GM21423 (cell line): ENCODE results near the gene STUB1.

Experiments
- ATAC-seq: cut with Tn5 transposase; IDR thresholded peaks from one replicate; pipeline ENCODE4 v1.9.1; 2021; ENCODE audit warnings: mild to moderate bottlenecking, moderate library complexity; ENCODE audit not compliant: unreplicated experiment

The STUB1 gene

DNA sequence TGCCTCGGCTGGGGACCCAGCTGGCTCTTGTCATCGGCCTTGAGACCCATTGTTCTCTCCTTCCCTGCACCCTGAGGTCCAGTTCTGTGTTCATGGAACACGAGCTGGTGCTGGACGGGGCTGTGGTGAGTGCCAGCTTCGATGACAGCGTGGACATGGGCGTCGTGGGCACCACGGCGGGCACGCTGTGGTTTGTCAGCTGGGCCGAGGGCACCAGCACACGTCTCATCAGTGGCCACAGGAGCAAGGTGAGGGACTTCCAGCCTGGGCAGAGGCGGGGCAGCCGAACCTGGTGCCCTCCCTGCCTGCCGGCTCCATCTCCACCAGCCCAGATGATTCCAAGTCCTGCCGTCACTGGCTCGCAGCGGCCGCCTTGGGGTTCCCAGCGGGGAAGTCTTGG is 17.6 kb upstream of the STUB1 start:
- ATAC-seq: no peak

DNA sequence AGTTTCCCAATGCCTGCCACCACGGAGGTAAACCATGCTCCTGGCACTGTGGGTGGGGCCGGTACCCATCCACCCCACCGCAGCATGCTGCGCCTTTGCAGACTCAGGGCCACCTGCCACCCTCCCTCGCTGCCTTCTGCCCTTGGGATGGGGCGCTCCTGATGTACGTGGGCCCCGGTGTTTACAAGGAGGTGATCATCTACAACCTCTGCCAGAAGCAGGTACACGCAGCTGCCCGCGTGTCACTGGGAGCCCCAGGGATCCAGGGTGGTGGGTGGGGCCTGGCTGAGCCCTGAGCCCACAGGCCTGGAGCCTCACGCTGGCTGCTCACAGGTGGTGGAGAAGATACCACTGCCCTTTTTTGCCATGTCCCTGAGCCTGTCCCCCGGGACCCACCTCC is 13.6 kb upstream of the STUB1 start:
- no peak for ATAC-seq

DNA sequence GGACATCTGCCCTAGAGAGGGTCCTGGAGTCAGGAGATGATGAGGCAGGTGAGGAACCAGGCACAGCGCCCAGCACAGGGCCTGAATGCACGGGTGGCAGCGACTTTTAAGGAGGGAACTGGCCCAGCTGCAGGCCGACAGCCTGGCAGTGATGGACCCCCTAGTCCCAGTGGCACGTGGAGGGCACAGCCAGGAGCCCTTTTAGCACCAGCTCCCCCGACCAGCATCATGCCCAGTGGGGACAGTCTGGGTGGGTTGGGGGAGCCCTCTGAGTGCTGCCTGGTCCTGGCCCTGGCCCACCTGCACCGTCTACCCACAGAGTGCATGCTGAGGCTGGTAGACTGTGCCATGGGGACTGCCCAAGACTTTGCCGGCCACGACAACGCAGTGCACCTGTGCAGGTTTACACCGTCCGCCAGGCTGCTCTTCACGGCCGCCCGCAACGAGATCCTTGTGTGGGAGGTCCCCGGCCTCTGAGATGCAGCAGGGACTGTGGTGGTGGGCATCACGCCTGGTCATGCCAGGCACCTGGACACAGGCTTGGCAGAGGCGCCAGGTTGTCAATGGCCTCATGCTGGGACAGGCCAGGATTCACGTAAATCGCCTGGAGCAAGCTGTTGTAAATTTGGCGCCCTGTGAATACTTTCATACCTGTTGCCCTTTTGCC is 13.0 kb upstream of the STUB1 start:
- ATAC-seq: no peak

- ATAC-seq: peak; percentile 87
These were observed 12.3 kb upstream of the STUB1 start, which contains the start of gene RHOT2 for GRCh38 chr16:667780-668518. TSS of gene RHOT2 (plus strand) at chr16:668132. CDS start at chr16:668200, 68 bp downstream.

DNA sequence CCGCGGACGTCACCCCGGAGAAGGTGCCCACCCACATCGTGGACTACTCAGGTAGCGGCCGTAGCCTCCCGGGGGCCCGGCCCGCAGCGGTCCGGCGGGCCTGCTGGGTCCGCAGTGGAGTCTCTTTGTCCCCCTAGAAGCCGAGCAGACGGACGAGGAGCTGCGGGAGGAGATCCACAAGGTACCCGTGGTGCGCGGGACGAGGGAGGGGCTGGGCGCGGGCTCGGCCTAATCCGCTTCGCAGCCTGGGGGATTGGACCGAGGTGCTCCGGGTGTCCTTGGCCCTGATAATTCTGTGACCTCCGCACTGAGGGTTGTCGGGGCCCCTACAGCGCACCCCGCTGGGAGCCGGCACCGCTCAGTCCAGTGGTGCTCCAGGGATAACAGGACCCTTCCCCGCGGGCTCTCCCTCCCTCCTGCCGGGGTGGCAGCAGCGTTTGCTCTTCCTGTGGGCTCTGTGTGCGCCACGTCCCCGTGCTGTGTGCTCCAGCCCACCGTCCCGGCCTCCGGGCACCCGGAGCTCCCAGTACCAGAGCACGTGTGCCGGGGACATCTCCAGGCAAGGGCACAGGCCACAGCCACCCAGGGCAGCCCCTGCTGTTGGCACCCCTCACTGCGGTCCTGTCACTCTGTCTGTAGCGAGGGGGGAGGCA is 11.6 kb upstream of the STUB1 start:
- ATAC-seq: no peak

DNA sequence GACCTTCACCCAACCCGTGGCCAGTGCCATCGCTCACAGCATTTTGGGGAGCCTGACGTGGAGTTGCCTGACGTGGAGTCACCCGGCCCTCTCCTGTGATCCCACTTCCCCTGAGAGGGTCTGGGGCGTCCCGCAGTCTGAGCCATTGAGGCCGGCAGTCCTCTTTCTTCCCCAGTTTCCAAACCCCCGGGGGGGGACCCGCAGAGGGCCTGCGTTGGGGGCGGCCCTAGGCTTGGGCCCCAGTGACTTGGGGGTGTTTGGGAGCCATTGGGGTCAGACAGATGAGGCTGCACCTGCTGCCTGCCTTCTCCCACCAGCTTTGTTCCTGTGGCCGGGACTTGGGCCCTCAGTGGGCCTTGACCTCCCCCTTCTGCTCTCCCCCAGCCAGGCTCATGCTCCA is 10.5 kb upstream of the STUB1 start:
- ATAC-seq: no peak

- ATAC-seq: no peak
These were observed 9.5 kb upstream of the STUB1 start for GRCh38 chr16:670485-671352.

GRCh38 chr16:671353-672131 is 8.7 kb upstream of the STUB1 start:
- no peak for ATAC-seq

DNA sequence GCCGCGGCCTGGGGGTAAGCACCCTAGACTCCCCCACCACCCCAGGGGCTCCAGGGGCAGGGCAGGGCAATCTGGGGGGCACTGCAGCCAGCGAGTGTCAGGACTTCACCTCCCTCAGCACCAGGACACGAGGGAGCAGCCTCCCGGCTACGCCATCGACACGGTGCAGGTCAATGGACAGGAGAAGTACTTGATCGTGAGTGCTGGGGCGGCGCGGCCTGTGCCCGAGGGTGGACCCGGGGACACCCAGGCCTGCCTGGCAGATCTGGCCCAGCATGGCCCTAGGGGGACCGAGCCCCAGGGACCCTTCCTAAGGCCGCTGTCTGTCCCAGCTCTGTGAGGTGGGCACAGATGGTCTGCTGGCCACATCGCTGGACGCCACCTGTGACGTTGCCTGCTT is 7.8 kb upstream of the STUB1 start:
- no peak for ATAC-seq

- no peak for ATAC-seq
These were observed 7.4 kb upstream of the STUB1 start for GRCh38 chr16:672851-673250.

DNA sequence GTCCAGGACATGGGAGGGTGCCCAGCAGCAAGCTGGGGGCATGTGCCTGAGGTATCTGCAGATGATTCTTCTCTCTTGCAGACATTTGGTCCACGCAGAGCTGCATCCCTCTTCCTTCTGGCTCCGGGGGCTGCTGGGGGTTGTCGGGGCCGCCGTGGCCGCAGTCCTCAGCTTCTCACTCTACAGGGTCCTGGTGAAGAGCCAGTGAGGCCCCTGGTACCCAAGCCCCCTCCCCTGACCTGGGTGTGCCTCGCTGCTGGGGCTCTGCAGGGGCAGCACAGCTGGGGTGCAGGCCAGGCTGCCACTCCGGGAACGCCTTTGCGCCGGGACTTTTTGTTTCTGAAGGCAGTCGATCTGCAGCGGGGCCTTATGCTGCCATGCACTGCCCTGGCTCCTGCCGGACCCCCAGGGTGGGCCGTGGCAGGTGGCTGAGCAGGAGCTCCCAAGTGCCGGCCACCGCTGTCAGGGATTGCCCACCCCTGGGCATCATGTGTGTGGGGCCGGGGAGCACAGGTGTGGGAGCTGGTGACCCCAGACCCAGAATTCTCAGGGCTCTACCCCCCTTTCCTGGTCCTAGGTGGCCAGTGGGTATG is 6.7 kb upstream of the STUB1 start:
- no peak for ATAC-seq

DNA sequence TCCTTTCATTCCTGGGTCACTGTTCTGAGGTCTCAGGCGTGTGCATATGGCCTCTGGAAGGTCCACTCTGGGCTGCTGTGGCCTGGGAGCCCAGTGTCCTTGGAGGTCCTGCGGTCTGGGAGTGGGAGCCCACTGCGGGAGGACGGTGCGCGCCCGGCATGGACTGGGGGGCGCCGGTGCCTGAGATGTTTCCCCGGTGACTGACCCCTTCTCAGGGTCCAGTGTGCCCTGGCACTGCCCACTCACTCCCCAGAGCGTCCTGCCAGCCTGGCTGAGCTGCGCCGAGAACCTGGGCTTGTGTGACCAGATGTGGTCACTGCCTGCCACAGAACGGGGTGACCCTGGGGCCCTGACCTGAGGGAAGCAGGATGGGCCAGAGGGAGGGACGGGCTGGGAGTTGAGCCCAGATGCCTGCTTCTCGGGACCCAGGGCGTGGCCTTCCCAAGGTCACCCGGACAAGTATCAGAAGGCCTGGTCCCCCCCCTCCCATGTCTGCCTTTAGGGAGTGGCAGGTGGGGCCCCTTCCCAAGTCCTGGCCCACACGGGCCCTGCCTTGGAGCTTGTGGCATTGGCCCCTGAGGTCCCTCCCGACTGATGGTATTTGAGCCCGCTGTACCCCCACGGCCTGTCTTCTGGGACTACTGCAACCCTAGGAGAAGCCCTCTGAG is 5.9 kb upstream of the STUB1 start:
- ATAC-seq: no peak

- ATAC-seq: no peak
These were observed 5.0 kb upstream of the STUB1 start, which contains the start of gene RHBDL1 for GRCh38 chr16:674968-675883. TSS of gene RHBDL1 (plus strand) at chr16:675671. CDS start at chr16:675791, 120 bp downstream.

DNA sequence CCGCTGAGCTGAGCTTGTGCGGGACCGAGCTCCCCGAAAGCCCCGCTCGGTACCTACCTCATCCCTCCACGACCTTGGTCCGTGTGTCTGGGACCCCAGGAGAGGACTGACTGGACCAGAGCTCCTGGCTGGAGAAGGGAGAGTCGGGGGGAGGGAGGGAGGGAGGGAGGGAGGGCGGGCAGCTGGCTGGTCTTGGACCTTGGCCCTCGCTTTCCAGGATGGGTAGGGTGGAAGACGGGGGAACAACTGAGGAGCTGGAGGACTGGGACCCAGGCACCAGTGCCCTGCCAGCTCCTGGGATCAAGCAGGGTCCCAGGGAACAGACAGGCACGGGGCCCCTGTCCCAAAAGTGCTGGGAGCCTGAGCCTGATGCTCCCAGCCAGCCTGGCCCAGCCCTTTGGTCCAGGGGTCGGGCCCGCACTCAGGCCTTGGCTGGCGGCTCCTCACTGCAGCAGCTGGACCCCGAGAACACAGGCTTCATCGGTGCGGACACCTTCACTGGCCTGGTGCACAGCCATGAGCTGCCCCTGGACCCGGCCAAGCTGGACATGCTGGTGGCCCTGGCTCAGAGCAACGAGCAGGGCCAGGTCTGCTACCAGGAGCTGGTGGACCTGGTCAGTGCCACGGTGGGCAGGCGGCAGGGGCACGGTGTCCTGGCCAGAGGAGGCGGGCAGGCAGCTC is 4.2 kb upstream of the STUB1 start:
- no peak for ATAC-seq

GRCh38 chr16:676565-676902 is 3.7 kb upstream of the STUB1 start:
- no peak for ATAC-seq

DNA sequence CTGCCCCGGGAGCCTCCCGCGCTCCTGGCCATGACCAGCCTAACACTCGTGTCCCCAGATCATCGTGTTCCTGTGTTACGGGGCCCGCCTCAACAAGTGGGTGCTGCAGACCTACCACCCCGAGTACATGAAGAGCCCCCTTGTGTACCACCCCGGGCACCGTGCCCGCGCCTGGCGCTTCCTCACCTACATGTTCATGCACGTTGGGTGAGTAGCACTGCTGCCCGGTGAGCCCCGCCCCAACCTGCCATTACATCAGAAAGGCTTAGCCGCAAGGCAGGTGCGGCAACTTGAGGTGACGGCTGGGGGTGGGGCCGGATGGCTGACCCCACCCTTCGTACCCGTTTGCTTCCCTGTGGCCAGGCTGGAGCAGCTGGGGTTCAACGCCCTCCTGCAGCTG is 3.3 kb upstream of the STUB1 start:
- ATAC-seq: no peak

DNA sequence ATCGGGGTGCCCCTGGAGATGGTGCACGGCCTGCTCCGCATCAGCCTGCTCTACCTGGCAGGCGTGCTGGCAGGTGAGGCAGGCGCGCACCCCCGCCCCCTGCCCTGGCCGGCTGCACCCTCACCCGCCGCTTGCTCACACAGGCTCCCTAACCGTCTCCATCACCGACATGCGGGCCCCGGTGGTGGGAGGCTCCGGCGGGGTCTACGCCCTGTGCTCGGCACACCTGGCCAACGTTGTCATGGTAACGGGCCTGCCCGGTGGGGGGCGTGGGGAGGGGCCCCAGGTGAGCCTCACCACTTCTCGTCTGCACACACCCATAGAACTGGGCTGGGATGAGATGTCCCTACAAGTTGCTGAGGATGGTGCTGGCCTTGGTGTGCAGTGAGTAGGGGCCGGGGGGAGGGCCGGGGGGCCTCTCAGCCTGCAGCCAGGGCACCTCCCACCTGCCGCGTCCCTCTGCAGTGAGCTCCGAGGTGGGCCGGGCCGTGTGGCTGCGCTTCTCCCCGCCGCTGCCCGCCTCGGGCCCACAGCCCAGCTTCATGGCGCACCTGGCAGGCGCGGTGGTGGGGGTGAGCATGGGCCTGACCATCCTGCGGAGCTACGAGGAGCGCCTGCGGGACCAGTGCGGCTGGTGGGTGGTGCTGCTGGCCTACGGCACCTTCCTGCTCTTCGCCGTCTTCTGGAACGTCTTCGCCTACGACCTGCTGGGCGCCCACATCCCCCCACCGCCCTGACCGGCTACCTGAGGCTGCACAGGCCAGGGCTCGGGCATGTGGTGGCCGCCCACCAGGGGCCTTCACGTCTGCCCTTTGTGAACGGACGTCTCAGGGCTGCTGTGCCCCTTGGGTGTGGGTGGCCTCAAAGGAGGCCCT is 2.7 kb upstream of the STUB1 start:
- no peak for ATAC-seq
